Effector CD4-positive, alpha-beta T cell (primary cell): ENCODE results near the gene TK1.
"Not testable (repeated sequence)": the region's sequence is repeated elsewhere in the genome, so short reads cannot be mapped to it uniquely, and the experiment has no call there.

Experiments used
- DNase-seq: peaks from one replicate; pipeline ENCODE4 v3.0.0-alpha.2; 2020

The TK1 gene

GRCh38 chr17:78147315-78147998, 39.4 kb downstream of the TK1 start:
- DNase-seq = no peak

- DNase-seq = no peak
Observed at GRCh38 chr17:78146881-78147280, 40.0 kb downstream of the TK1 start.

GRCh38 chr17:78146471-78146869, 40.4 kb downstream of the TK1 start:
- no peak for DNase-seq

GRCh38 chr17:78144736-78145641, 41.9 kb downstream of the TK1 start:
- no peak for DNase-seq

- DNase-seq = no peak
Observed at GRCh38 chr17:78144147-78144719, 42.6 kb downstream of the TK1 start.

GRCh38 chr17:78143214-78144146, 43.4 kb downstream of the TK1 start:
- DNase-seq = no peak

GRCh38 chr17:78142119-78142861, 44.6 kb downstream of the TK1 start:
- no peak for DNase-seq

GRCh38 chr17:78141437-78142118, 45.3 kb downstream of the TK1 start:
- no peak for DNase-seq

- peak; percentile 87 for DNase-seq
Observed at GRCh38 chr17:78140169-78141051, 46.4 kb downstream of the TK1 start.

- DNase-seq = not testable (repeated sequence)
Observed at GRCh38 chr17:78139861-78140168, 47.0 kb downstream of the TK1 start.

- DNase-seq = no peak
Observed at GRCh38 chr17:78138204-78139060, 48.4 kb downstream of the TK1 start.

- DNase-seq = no peak
Observed at GRCh38 chr17:78137392-78138203, 49.3 kb downstream of the TK1 start.

GRCh38 chr17:78135858-78136500, 50.9 kb downstream of the TK1 start:
- DNase-seq = no peak

GRCh38 chr17:78134899-78135385, 51.9 kb downstream of the TK1 start:
- no peak for DNase-seq

- DNase-seq = peak; percentile 79
Observed at GRCh38 chr17:78133971-78134898, 52.6 kb downstream of the TK1 start.

- no peak for DNase-seq
Observed at GRCh38 chr17:78133179-78133951, 53.5 kb downstream of the TK1 start.
